NOMO-1 treated with dmso at 0.1 percent for 144 hours (cell line): ENCODE results near the gene TMSB4Y.

Source experiments
- DNase-seq: peaks from one replicate; lab custom pipeline; 2025; ENCODE audit not compliant: unreplicated experiment; lab: John Stamatoyannopoulos, UW

The TMSB4Y gene

GRCh38 chrY:13703568-13703968 lies at the start of gene TMSB4Y:
TSS of gene TMSB4Y (plus strand) at chrY:13703899.
- no peak for DNase-seq

GRCh38 chrY:13664162-13664561 lies 39.5 kb upstream of the TMSB4Y start:
- DNase-seq, result no peak

GRCh38 chrY:13671122-13671521 lies 32.6 kb upstream of the TMSB4Y start:
- no peak for DNase-seq

GRCh38 chrY:13702276-13702675 lies 1.4 kb upstream of the TMSB4Y start:
- DNase-seq, result no peak

GRCh38 chrY:13704121-13704930 lies 627 bp downstream of the TMSB4Y start:
- DNase-seq, result no peak

- DNase-seq, result no peak
These were observed 1.5 kb downstream of the TMSB4Y start for GRCh38 chrY:13705197-13705596.

GRCh38 chrY:13708038-13708437 lies 4.3 kb downstream of the TMSB4Y start:
- no peak for DNase-seq

- DNase-seq, result no peak
These were observed 15.3 kb downstream of the TMSB4Y start for GRCh38 chrY:13718996-13719395.

- no peak for DNase-seq
These were observed 25.8 kb downstream of the TMSB4Y start for GRCh38 chrY:13729517-13729916.

- no peak for DNase-seq
These were observed 34.9 kb downstream of the TMSB4Y start for GRCh38 chrY:13738618-13739017.

- no peak for DNase-seq
These were observed 47.8 kb downstream of the TMSB4Y start for GRCh38 chrY:13751289-13752071.

- DNase-seq, result no peak
These were observed 51.0 kb downstream of the TMSB4Y start for GRCh38 chrY:13754661-13755060.
